Measurements from ENCODE around the gene EZR. TPM values are rescaled to one million over a fixed set of nuclear protein-coding genes. Genes with fewer than 3 reads are reported as not detected.

The EZR gene
- total RNA-seq, 2 donors from 2014 or later, result 161 to 197 TPM

DNA sequence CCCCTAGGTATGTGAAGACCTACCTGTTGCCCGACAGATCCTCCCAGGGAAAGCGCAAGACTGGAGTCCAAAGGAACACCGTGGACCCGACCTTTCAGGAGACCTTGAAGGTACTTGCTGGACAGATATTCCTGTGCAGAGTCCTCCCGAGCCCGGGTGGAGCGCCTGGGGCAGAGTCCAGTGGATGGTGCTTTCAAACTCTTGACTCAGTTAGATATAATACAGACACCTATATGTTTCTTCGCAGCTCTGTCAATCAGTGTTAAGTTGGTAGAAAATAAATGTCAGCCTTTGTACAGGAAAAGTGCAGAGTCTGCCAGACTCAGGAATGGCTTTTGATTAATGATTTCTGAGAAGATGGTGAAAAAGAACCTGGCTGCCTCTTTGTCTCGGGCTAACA lies 67.2 kb downstream of the EZR start:
- no peaks in the 10 kb centered on the region for H3K27me3 ChIP-seq
- no peak for DNase-seq (ENCODE audit: low spot score)
- H3K27ac ChIP-seq, result no peak overlapping the region
- no peaks in the 10 kb centered on the region for H3K36me3 ChIP-seq
- TF ChIP-seq, protein P1, sequence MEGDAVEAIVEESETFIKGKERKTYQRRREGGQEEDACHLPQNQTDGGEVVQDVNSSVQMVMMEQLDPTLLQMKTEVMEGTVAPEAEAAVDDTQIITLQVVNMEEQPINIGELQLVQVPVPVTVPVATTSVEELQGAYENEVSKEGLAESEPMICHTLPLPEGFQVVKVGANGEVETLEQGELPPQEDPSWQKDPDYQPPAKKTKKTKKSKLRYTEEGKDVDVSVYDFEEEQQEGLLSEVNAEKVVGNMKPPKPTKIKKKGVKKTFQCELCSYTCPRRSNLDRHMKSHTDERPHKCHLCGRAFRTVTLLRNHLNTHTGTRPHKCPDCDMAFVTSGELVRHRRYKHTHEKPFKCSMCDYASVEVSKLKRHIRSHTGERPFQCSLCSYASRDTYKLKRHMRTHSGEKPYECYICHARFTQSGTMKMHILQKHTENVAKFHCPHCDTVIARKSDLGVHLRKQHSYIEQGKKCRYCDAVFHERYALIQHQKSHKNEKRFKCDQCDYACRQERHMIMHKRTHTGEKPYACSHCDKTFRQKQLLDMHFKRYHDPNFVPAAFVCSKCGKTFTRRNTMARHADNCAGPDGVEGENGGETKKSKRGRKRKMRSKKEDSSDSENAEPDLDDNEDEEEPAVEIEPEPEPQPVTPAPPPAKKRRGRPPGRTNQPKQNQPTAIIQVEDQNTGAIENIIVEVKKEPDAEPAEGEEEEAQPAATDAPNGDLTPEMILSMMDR (IDR thresholded peaks at IDR 0.05), result no peak
- peaks cover 0 to 8% of the 10 kb centered on the region in 2 donors for H3K4me1 ChIP-seq
- H3K4me3 ChIP-seq, result no peak overlapping the region
- no peaks in the 10 kb centered on the region for H3K9me3 ChIP-seq

DNA sequence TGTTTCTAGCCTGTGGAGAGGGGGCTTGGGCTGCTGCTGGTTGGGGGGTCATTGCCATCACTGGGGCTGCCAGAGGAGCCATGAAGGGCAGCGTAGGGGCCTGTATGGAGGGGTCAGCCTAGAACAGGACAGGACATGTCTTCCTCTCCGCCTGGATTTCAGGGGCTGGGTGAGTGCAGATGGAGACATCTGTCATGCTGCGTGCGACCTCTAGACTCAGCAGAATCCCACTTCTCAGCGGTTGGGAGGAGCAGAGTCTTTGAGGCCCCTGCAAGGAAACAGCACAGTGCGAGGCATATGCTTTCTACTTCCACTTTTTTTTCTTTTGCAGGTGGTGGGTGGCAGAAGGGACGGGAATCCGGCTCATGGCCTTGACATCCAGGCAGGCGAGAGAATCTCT lies 67.9 kb downstream of the EZR start:
- Histone ChIP-seq H3K4me1 (peaks cover 0 to 8% of the 10 kb centered on the region in 2 donors), H3K36me3 (no peaks in the 10 kb centered on the region), H3K9me3 (no peaks in the 10 kb centered on the region), H3K27me3 (no peaks in the 10 kb centered on the region), H3K4me3 (no peak overlapping the region), H3K27ac (no peak overlapping the region)
- TF ChIP-seq, protein P1 (IDR thresholded peaks at IDR 0.05), result no peak
- DNase-seq (ENCODE audit: low spot score), result no peak

DNA sequence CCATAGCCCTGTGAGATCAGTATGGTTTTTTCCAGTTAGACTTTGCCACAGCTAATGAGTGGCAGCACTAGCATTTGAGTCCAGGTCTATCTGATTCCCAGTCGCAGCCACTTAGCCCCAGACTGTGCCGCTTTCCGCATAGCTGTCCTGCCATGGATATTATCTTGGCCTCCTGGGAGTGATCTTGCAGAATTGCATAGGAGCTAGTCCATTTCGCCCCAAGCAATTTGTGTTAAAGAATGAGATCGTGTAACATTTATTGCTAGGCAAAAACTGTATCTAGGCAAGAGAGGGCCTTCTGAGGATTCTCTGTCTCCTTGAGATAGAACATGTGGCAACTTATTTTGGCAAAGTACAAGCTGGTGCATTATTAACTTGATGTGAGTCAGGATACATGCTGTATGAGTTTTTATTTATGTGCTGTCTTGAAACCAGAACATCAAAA lies 74.2 kb downstream of the EZR start:
- H3K27ac ChIP-seq, result no peak overlapping the region
- TF ChIP-seq, protein P1 (IDR thresholded peaks at IDR 0.05), result no peak
- H3K4me3 ChIP-seq, result no peak overlapping the region
- DNase-seq (ENCODE audit: low spot score), result no peak
- no peaks in the 10 kb centered on the region for H3K36me3 ChIP-seq
- H3K27me3 ChIP-seq, result no peaks in the 10 kb centered on the region
- no peaks in the 10 kb centered on the region for H3K9me3 ChIP-seq
- no peaks in the 10 kb centered on the region for H3K4me1 ChIP-seq

DNA sequence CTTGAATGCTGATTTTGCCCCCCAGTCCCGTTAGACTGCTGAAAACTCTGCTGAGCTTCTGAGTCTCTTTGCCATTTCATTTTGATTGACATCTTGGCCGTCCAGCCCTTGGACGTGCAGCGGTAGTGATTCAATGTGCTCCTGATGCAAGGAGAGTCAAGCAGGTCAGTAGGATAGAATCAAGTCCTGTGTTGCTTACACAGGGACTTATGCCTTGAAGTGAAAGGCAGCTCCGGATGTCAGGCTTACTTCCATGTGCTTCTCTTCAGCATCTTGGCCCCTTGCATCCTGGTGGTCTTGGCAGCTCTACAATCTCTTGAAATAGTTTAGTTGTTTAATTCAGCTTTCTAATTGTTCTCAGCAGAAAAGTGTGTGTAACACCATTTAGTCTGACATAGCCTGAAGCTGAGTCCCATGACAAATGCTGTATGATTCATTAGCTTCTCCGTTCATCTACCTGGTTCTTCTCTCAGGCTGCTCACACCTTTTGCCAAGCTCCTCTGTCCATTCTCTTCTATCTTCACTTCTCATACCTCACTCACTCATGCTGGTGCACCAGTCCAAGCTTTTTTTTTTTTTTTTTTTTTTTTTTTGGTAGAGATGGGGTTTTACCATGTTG lies 76.0 kb downstream of the EZR start:
- no peak for DNase-seq (ENCODE audit: low spot score)
- H3K36me3 ChIP-seq, result no peaks in the 10 kb centered on the region
- TF ChIP-seq, protein P1 (IDR thresholded peaks at IDR 0.05), result no peak
- H3K4me3 ChIP-seq, result no peak overlapping the region
- no peaks in the 10 kb centered on the region for H3K4me1 ChIP-seq
- H3K27me3 ChIP-seq, result no peaks in the 10 kb centered on the region
- no peak overlapping the region for H3K27ac ChIP-seq
- H3K9me3 ChIP-seq, result peaks cover 0 to 7% of the 10 kb centered on the region in 2 donors

DNA sequence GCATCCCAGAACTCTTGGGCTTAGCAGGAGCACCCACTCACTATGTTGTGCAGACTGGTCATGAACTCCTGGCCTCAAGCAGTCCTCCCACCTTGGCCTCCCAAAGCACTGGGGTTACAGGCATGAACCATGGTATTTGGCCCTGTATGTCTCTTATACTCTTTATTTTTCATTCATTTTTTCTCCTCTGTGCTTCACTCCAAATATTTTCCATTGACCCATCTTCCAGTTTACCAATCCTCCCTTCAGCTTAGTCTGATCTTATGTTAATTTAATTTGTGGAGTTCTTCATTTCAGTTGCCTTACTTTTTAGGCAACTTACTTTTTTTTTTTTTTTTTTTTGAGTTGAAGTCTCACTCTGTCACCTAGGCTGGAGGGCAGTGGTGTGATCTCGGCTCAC lies 79.5 kb downstream of the EZR start:
- no peaks in the 10 kb centered on the region for H3K4me1 ChIP-seq
- H3K4me3 ChIP-seq, result no peak overlapping the region
- H3K36me3 ChIP-seq, result no peaks in the 10 kb centered on the region

More for the DNA sequence above, 79.5 kb downstream of the EZR start:
- H3K27me3 ChIP-seq, result no peaks in the 10 kb centered on the region
- TF ChIP-seq, protein P1 (IDR thresholded peaks at IDR 0.05), result no peak
- H3K9me3 ChIP-seq, result peaks cover 0 to 7% of the 10 kb centered on the region in 2 donors
- no peak overlapping the region for H3K27ac ChIP-seq
- DNase-seq (ENCODE audit: low spot score), result no peak

All from right atrium auricular region (tissue), 2 donors.